ENCODE data around the gene THSD7A.

Gene THSD7A

DNA sequence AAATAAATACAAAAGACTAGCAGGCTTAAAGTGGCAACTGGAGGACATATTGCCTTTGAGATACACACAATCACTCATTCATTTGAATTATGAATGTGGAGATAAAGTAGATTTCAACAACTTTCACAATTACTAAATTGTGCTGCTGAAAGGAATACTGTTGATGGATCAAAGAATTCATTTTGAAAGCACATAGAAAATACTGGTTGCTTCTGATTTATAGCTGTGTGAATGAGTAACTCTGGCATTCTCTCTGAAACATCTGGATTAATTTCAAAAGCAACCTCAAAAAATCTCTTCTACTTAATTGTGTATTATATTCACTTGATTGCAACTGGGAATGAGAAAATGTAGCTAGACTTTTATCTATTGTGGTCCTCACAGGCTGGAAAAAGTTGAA lies 397.6 kb downstream of the THSD7A start:
- DNase-seq: no peak
- no peak for TF ChIP-seq EZH2phosphoT487 (IDR thresholded peaks at IDR 0.05; ENCODE audit: low read length)
- no peak for TF ChIP-seq EZH2 (optimal IDR thresholded peaks at IDR 0.05; ENCODE audit: low read depth, low read length)
- no peaks in the 10 kb centered on the region for H4K20me1 ChIP-seq (ENCODE audit: insufficient read depth, low read length)
- H3K9me2 ChIP-seq (replicated peaks; ENCODE audit: insufficient read depth, low read length): no peaks in the 10 kb centered on the region
- no peak overlapping the region for H3K27ac ChIP-seq (ENCODE audit: low read length)
- no peak overlapping the region for H3K4me3 ChIP-seq (ENCODE audit: low read length)
- H3F3A ChIP-seq (ENCODE audit: insufficient read depth, low read length): no peaks in the 10 kb centered on the region
- peaks cover 7% of the 10 kb centered on the region; the same call in 1 of the 2 replicates for H3K4me1 ChIP-seq (ENCODE audit: low read length)
- no peak overlapping the region for H3K9ac ChIP-seq (ENCODE audit: low read length)
- H3K4me2 ChIP-seq (ENCODE audit: low read depth, low read length): no peak overlapping the region
- no peaks in the 10 kb centered on the region for H3K36me3 ChIP-seq (replicated peaks; ENCODE audit: insufficient read depth, low read length)
- H3K79me2 ChIP-seq (ENCODE audit: low read length): no peaks in the 10 kb centered on the region
- no peak overlapping the region for H2AFZ ChIP-seq (ENCODE audit: low read length)
- no peaks in the 10 kb centered on the region for H3K9me3 ChIP-seq (replicated peaks; ENCODE audit: insufficient read depth, low read length)
- no peaks in the 10 kb centered on the region for H3K27me3 ChIP-seq (replicated peaks; ENCODE audit: insufficient read depth, low read length)

DNA sequence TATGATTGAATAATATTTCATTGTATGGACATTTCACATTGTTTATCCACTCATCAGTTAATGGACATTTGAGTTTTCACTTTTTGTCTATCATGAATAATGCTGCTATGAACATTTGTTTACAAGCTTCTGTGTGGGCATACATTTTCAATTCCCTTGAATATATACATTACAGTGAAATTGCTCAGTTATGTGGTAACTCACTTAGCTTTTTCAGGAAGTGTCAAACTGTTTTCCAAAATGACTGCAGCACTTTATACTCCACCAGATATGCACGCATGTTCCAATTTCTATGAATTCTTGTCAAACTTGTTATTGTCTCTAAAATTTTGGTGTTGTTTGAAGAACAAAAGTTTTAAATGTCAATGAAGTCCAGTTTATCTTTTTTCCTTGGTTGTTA lies 401.2 kb downstream of the THSD7A start:
- Histone ChIP-seq H3K36me3 (replicated peaks; ENCODE audit: insufficient read depth, low read length) (no peaks in the 10 kb centered on the region), H3K9ac (ENCODE audit: low read length) (no peak overlapping the region), H3K4me2 (ENCODE audit: low read depth, low read length) (no peak overlapping the region), H3K27me3 (replicated peaks; ENCODE audit: insufficient read depth, low read length) (no peaks in the 10 kb centered on the region), H3K4me1 (ENCODE audit: low read length) (peaks cover 7% of the 10 kb centered on the region; the same call in 1 of the 2 replicates), H4K20me1 (ENCODE audit: insufficient read depth, low read length) (no peaks in the 10 kb centered on the region), H3K27ac (ENCODE audit: low read length) (no peak overlapping the region), H3K9me3 (replicated peaks; ENCODE audit: insufficient read depth, low read length) (no peaks in the 10 kb centered on the region), H3K79me2 (ENCODE audit: low read length) (no peaks in the 10 kb centered on the region), H3K4me3 (ENCODE audit: low read length) (no peak overlapping the region), H2AFZ (ENCODE audit: low read length) (no peak overlapping the region), H3K9me2 (replicated peaks; ENCODE audit: insufficient read depth, low read length) (no peaks in the 10 kb centered on the region), H3F3A (ENCODE audit: insufficient read depth, low read length) (no peaks in the 10 kb centered on the region)
- no peak for DNase-seq
- TF ChIP-seq EZH2 (optimal IDR thresholded peaks at IDR 0.05; ENCODE audit: low read depth, low read length): no peak

DNA sequence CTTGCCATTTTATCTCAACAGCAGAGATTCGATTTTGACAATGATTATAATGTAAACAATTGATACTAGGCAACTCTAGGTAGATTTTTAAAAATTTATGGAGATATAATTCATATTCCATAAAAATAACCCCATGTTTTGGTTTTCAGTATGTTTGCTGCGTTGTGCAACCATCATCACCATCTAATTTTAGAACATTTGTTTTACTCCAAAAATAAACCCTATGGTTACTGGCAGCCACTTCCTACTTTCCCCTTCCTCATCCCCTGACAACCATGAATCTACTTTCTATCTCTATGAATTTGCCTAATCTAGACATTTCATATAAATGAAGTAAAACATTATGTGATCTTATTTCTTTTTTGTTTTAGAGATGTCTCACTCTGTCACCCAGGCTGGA lies 401.9 kb downstream of the THSD7A start:
- no peaks in the 10 kb centered on the region for H3K79me2 ChIP-seq (ENCODE audit: low read length)
- H3K9me2 ChIP-seq (replicated peaks; ENCODE audit: insufficient read depth, low read length): no peaks in the 10 kb centered on the region
- no peak overlapping the region for H3K27ac ChIP-seq (ENCODE audit: low read length)
- TF ChIP-seq EZH2 (optimal IDR thresholded peaks at IDR 0.05; ENCODE audit: low read depth, low read length) (no peak), EZH2phosphoT487 (IDR thresholded peaks at IDR 0.05; ENCODE audit: low read length) (no peak)
- TF ChIP-seq, protein P1, sequence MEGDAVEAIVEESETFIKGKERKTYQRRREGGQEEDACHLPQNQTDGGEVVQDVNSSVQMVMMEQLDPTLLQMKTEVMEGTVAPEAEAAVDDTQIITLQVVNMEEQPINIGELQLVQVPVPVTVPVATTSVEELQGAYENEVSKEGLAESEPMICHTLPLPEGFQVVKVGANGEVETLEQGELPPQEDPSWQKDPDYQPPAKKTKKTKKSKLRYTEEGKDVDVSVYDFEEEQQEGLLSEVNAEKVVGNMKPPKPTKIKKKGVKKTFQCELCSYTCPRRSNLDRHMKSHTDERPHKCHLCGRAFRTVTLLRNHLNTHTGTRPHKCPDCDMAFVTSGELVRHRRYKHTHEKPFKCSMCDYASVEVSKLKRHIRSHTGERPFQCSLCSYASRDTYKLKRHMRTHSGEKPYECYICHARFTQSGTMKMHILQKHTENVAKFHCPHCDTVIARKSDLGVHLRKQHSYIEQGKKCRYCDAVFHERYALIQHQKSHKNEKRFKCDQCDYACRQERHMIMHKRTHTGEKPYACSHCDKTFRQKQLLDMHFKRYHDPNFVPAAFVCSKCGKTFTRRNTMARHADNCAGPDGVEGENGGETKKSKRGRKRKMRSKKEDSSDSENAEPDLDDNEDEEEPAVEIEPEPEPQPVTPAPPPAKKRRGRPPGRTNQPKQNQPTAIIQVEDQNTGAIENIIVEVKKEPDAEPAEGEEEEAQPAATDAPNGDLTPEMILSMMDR (IDR thresholded peaks at IDR 0.05; ENCODE audit: low read length): no peak
- H3K4me2 ChIP-seq (ENCODE audit: low read depth, low read length): no peak overlapping the region
- DNase-seq: no peak
- no peaks in the 10 kb centered on the region for H3K9me3 ChIP-seq (replicated peaks; ENCODE audit: insufficient read depth, low read length)
- H3K9ac ChIP-seq (ENCODE audit: low read length): no peak overlapping the region
- no peaks in the 10 kb centered on the region for H3K27me3 ChIP-seq (replicated peaks; ENCODE audit: insufficient read depth, low read length)
- no peaks in the 10 kb centered on the region for H3F3A ChIP-seq (ENCODE audit: insufficient read depth, low read length)
- peaks cover 7% of the 10 kb centered on the region; the same call in 1 of the 2 replicates for H3K4me1 ChIP-seq (ENCODE audit: low read length)
- no peaks in the 10 kb centered on the region for H4K20me1 ChIP-seq (ENCODE audit: insufficient read depth, low read length)
- no peaks in the 10 kb centered on the region for H3K36me3 ChIP-seq (replicated peaks; ENCODE audit: insufficient read depth, low read length)
- H2AFZ ChIP-seq (ENCODE audit: low read length): no peak overlapping the region
- H3K4me3 ChIP-seq (ENCODE audit: low read length): no peak overlapping the region

DNA sequence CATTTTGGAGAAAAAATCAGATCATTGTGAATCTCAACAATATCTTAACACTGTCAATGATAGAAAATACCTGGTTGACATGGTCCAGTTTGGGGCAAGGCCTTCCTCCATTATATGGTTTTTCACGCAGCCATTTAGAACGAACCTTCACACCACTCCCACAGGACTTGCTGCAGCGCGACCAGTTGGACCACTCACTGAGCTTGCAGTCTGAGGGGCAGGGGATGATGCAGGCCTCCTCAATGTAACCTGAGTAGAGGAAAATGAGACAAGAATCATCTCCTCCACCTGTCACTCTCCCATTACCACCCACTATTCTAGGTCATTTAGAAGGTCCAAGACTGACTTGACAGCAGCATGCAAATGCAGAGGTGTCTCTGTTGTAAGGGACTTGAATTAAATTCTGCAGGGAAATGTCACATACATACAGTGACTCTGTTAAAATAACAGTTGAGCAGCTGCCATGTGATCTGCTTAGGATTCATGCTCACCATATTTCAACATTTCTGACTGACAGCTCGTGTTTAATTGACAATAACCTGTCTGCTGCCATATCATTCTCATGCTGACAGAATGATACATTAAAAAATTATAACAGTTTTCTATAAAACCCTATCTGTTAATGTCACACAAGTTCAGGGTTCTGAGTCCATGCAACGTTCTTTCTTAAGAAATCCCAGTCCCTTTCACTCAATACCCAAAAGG lies 403.0 kb downstream of the THSD7A start:
- no peak overlapping the region for H2AFZ ChIP-seq (ENCODE audit: low read length)
- no peaks in the 10 kb centered on the region for H3K9me3 ChIP-seq (replicated peaks; ENCODE audit: insufficient read depth, low read length)
- no peaks in the 10 kb centered on the region for H3K36me3 ChIP-seq (replicated peaks; ENCODE audit: insufficient read depth, low read length)
- H3K27me3 ChIP-seq (replicated peaks; ENCODE audit: insufficient read depth, low read length): no peaks in the 10 kb centered on the region
- no peaks in the 10 kb centered on the region for H3K9me2 ChIP-seq (replicated peaks; ENCODE audit: insufficient read depth, low read length)
- H3K4me1 ChIP-seq (ENCODE audit: low read length): peaks cover 7% of the 10 kb centered on the region; the same call in 1 of the 2 replicates
- no peaks in the 10 kb centered on the region for H3F3A ChIP-seq (ENCODE audit: insufficient read depth, low read length)
- no peak for TF ChIP-seq EZH2phosphoT487 (IDR thresholded peaks at IDR 0.05; ENCODE audit: low read length)
- no peaks in the 10 kb centered on the region for H4K20me1 ChIP-seq (ENCODE audit: insufficient read depth, low read length)
- H3K4me2 ChIP-seq (ENCODE audit: low read depth, low read length): no peak overlapping the region
- H3K9ac ChIP-seq (ENCODE audit: low read length): no peak overlapping the region
- H3K4me3 ChIP-seq (ENCODE audit: low read length): no peak overlapping the region
- no peak overlapping the region for H3K27ac ChIP-seq (ENCODE audit: low read length)
- no peak for DNase-seq
- no peaks in the 10 kb centered on the region for H3K79me2 ChIP-seq (ENCODE audit: low read length)
